ENCODE data around the gene CCDC6. TPM values are rescaled to one million over a fixed set of nuclear protein-coding genes. Genes with fewer than 3 reads are reported as not detected.

CCDC6 gene
- total RNA-seq, 2 experiments from 2014 or later, result 9.5 to 25.4 TPM

DNA sequence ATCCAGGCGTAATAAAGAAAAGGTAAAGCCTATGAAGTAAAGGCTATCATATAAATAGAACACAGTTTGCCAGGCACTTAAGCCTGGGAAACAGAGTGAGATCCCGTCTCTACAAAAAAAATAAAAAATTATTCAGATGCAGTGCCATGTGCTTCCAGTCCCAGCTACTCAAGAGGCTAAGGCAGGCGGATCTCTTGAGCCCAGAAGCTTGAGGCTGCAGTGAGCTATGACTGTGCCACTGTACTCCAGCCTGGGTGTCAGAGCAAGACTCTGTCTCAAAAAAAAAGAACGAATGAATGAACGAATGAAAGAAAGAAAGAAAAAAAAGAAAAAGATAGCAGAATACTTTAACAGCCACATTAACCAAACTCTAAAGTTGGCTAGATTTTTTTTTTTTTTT is 85.9 kb downstream of the CCDC6 start:
- H3K27ac ChIP-seq (ENCODE audit: low read depth, low read length, poor library complexity, severe bottlenecking), result no peak overlapping the region
- H2AFZ ChIP-seq (ENCODE audit: low read length), result no peak overlapping the region
- H3K79me2 ChIP-seq (ENCODE audit: insufficient read depth, low read depth, low read length), result no peaks in the 10 kb centered on the region
- H3K9me3 ChIP-seq (ENCODE audit: low read length), result no peaks in the 10 kb centered on the region
- intact Hi-C loops (cut with micrococcal nuclease; ENCODE audit: unreplicated experiment), result no loop called here
- no peak overlapping the region for H3K4me3 ChIP-seq (ENCODE audit: low read depth, low read length, poor library complexity, severe bottlenecking)
- CTCF ChIA-PET (ENCODE audit: unreplicated experiment), result no interaction called here
- H3K4me1 ChIP-seq (ENCODE audit: insufficient read depth, low read length, poor library complexity, severe bottlenecking), result no peaks in the 10 kb centered on the region
- no peak for DNase-seq (ENCODE audit: low spot score)
- TF ChIP-seq EZH2phosphoT487 (IDR thresholded peaks at IDR 0.05; ENCODE audit: borderline replicate concordance, low read depth, low read length), result no peak
- TF ChIP-seq, protein P1, sequence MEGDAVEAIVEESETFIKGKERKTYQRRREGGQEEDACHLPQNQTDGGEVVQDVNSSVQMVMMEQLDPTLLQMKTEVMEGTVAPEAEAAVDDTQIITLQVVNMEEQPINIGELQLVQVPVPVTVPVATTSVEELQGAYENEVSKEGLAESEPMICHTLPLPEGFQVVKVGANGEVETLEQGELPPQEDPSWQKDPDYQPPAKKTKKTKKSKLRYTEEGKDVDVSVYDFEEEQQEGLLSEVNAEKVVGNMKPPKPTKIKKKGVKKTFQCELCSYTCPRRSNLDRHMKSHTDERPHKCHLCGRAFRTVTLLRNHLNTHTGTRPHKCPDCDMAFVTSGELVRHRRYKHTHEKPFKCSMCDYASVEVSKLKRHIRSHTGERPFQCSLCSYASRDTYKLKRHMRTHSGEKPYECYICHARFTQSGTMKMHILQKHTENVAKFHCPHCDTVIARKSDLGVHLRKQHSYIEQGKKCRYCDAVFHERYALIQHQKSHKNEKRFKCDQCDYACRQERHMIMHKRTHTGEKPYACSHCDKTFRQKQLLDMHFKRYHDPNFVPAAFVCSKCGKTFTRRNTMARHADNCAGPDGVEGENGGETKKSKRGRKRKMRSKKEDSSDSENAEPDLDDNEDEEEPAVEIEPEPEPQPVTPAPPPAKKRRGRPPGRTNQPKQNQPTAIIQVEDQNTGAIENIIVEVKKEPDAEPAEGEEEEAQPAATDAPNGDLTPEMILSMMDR (conservative IDR thresholded peaks at IDR 0.05; ENCODE audit: low read length), result no peak
- POLR2A ChIA-PET, result interaction anchor here (0.6 to 1.2 kb wide), 4 partner anchors 10 to 197 kb away, joined by 3 to 4 read pairs (median 3); no protein-coding TSS in a partner anchor
- no TSS peak for BruUV-seq (replicated peaks)
- no peaks in the 10 kb centered on the region for H4K20me1 ChIP-seq (ENCODE audit: insufficient read depth, low read length)
- no peak overlapping the region for H3K4me2 ChIP-seq (ENCODE audit: low read length)
- no peaks in the 10 kb centered on the region for H3K9me2 ChIP-seq (ENCODE audit: insufficient read depth, low read length)
- H3K36me3 ChIP-seq (ENCODE audit: insufficient read depth, low read length), result peaks cover 21% of the 10 kb centered on the region; the same call in 1 of the 2 replicates

DNA sequence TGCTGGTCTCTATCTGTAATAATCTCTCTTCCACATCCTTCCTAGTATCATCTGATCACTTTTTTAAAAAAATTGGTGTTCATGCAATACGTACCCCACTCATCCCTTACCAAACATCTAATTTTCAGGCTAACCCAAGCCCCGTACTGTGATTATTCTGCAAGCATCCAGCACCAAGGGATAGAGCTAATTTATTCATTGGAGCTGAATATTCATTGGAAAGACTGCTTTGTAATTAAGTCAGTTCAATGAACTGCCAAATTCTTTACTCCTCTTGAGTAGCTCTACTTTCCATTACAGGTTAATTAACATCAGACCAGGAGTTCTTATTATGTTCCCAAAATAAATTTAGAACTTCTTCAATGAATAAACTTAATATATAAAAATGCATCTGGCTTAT is 86.7 kb downstream of the CCDC6 start:
- BruUV-seq (replicated peaks), result no TSS peak
- H3K79me2 ChIP-seq (ENCODE audit: insufficient read depth, low read depth, low read length), result no peaks in the 10 kb centered on the region
- ChIA-PET CTCF (ENCODE audit: unreplicated experiment) (interaction anchor here (0.9 kb wide), 1 partner anchor 11 kb away, joined by 3 read pairs; no protein-coding TSS in a partner anchor), POLR2A (no interaction called here)
- TF ChIP-seq EZH2phosphoT487 (IDR thresholded peaks at IDR 0.05; ENCODE audit: borderline replicate concordance, low read depth, low read length), result no peak
- TF ChIP-seq, protein P1 (conservative IDR thresholded peaks at IDR 0.05; ENCODE audit: low read length), result no peak
- peaks cover 16% of the 10 kb centered on the region; the same call in 1 of the 2 replicates for H3K36me3 ChIP-seq (ENCODE audit: insufficient read depth, low read length)
- no peaks in the 10 kb centered on the region for H3K9me3 ChIP-seq (ENCODE audit: low read length)
- H4K20me1 ChIP-seq (ENCODE audit: insufficient read depth, low read length), result no peaks in the 10 kb centered on the region
- no peaks in the 10 kb centered on the region for H3K4me1 ChIP-seq (ENCODE audit: insufficient read depth, low read length, poor library complexity, severe bottlenecking)
- intact Hi-C loops (cut with micrococcal nuclease; ENCODE audit: unreplicated experiment), result no loop called here
- no peak for DNase-seq (ENCODE audit: low spot score)
- H2AFZ ChIP-seq (ENCODE audit: low read length), result no peak overlapping the region
- H3K9me2 ChIP-seq (ENCODE audit: insufficient read depth, low read length), result no peaks in the 10 kb centered on the region
- H3K27ac ChIP-seq (ENCODE audit: low read depth, low read length, poor library complexity, severe bottlenecking), result no peak overlapping the region
- no peak overlapping the region for H3K4me2 ChIP-seq (ENCODE audit: low read length)
- no peak overlapping the region for H3K4me3 ChIP-seq (ENCODE audit: low read depth, low read length, poor library complexity, severe bottlenecking)

DNA sequence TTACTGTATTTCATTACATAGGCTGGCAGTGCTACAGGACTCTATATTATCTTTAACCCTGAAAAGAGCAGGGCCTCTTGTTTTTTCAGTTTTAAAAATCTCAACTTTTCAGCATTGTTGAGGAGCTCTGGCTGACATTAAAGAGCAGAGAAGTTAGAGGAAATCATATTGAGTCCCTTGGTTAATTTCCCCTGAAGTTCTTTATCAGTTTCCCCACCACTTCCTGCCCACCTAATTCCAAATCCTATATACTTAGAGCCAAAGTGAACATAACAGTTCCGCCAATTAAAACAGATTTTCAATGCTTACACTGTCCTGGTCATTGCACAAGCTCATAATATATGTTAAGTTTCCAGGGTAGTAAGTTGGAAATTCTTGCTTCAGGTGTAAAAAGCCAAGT is 87.1 kb downstream of the CCDC6 start:
- no TSS peak for BruUV-seq (replicated peaks)
- ChIA-PET CTCF (ENCODE audit: unreplicated experiment) (interaction anchor here (0.9 kb wide), 1 partner anchor 12 kb away, joined by 3 read pairs; no protein-coding TSS in a partner anchor), POLR2A (no interaction called here)
- H3K4me2 ChIP-seq (ENCODE audit: low read length), result no peak overlapping the region
- no peak overlapping the region for H2AFZ ChIP-seq (ENCODE audit: low read length)
- no peaks in the 10 kb centered on the region for H3K79me2 ChIP-seq (ENCODE audit: insufficient read depth, low read depth, low read length)
- no peak overlapping the region for H3K27ac ChIP-seq (ENCODE audit: low read depth, low read length, poor library complexity, severe bottlenecking)
- no peak for TF ChIP-seq EZH2phosphoT487 (IDR thresholded peaks at IDR 0.05; ENCODE audit: borderline replicate concordance, low read depth, low read length)
- TF ChIP-seq, protein P1 (conservative IDR thresholded peaks at IDR 0.05; ENCODE audit: low read length), result no peak
- H3K9me2 ChIP-seq (ENCODE audit: insufficient read depth, low read length), result no peaks in the 10 kb centered on the region
- no peak for DNase-seq (ENCODE audit: low spot score)
- no peaks in the 10 kb centered on the region for H4K20me1 ChIP-seq (ENCODE audit: insufficient read depth, low read length)
- H3K9me3 ChIP-seq (ENCODE audit: low read length), result no peaks in the 10 kb centered on the region
- H3K4me1 ChIP-seq (ENCODE audit: insufficient read depth, low read length, poor library complexity, severe bottlenecking), result no peaks in the 10 kb centered on the region
- H3K36me3 ChIP-seq (ENCODE audit: insufficient read depth, low read length), result peaks cover 18% of the 10 kb centered on the region
- H3K4me3 ChIP-seq (ENCODE audit: low read depth, low read length, poor library complexity, severe bottlenecking), result no peak overlapping the region
- intact Hi-C loops (cut with micrococcal nuclease; ENCODE audit: unreplicated experiment), result no loop called here

All from OCI-LY7 (cell line).